ENCODE measurements around the gene MGST2. TPM values are rescaled to one million over a fixed set of nuclear protein-coding genes. Genes with fewer than 3 reads are reported as not detected.
"Not testable (repeated sequence)": the region's sequence is repeated elsewhere in the genome, so short reads cannot be mapped to it uniquely, and the experiment has no call there.

MGST2 gene
- total and polyA plus RNA-seq, 9 donors: 42.5 to 58.4 (median 45.6) TPM

DNA sequence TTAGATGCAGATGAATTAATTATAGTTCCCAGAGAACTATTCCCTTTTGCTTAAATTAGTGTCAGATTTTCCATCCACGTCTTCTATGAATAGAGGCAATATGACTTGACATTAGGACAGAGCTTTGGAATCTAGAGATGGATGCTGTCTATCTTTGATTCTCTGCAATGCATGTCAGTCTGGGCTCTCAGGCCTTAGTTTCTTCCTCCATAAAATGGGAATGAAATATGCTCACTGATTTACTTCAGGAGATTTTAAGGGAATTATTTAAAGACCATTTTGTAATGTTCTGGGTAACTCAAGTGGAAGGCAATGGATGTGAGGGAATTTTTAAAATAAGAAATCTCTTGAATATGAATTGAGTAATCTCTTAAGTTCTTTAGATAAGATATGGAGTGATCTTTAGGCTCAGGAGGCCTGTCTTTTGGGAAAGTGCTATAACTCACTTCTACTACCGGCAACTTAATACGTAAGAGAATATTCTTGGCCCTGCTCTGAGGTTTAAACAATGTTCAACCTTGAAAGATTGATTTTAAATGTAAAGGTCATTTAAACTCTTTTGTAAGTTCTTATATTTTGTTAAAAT is 29.0 kb downstream of the MGST2 start:
- no peak for DNase-seq
- WGBS (ENCODE audit: insufficient coverage): no CpG with 5 or more reads among the region's 3 CpGs
- peaks cover 6% of the 10 kb centered on the region for H3K4me1 ChIP-seq (ENCODE audit: control insufficient read depth, insufficient read depth, low read length)
- H3K36me3 ChIP-seq (ENCODE audit: control insufficient read depth, insufficient read depth, low read length): peaks cover 9% of the 10 kb centered on the region
- no peaks in the 10 kb centered on the region for H3K9me3 ChIP-seq (replicated peaks; ENCODE audit: control insufficient read depth, low read depth, low read length)
- H3K27ac ChIP-seq (ENCODE audit: low read length): no peak overlapping the region
- H3K4me3 ChIP-seq (ENCODE audit: low read length): no peak overlapping the region
- H3K27me3 ChIP-seq (ENCODE audit: control insufficient read depth, insufficient read depth, low read length): no peaks in the 10 kb centered on the region

DNA sequence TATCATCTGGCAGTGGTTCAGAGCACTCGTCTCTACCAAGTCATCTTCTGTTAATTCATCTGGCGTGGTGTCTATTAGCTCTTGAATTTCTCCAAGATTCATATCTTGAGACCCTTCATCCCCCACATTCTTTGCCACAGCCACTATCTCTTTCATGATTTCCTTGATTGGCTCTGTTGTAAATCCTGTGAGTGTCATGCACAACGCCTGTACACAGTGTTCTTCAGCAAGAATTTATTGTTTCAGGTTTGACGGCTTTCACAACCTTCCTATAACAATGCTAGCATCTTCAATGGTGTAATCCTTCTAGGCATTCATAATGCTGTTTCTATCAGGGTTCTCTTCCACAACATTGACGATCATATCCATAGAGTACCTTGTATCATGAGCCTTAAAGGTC is 30.9 kb downstream of the MGST2 start:
- Histone ChIP-seq H3K9me3 (replicated peaks; ENCODE audit: control insufficient read depth, low read depth, low read length) (no peaks in the 10 kb centered on the region), H3K27me3 (ENCODE audit: control insufficient read depth, insufficient read depth, low read length) (no peaks in the 10 kb centered on the region), H3K4me1 (ENCODE audit: control insufficient read depth, insufficient read depth, low read length) (peaks cover 6% of the 10 kb centered on the region), H3K27ac (ENCODE audit: low read length) (no peak overlapping the region), H3K4me3 (ENCODE audit: low read length) (no peak overlapping the region), H3K36me3 (ENCODE audit: control insufficient read depth, insufficient read depth, low read length) (peaks cover 9% of the 10 kb centered on the region)
- no peak for DNase-seq
- WGBS (ENCODE audit: insufficient coverage): 86% methylated on average over 2 of the region's 5 CpGs

DNA sequence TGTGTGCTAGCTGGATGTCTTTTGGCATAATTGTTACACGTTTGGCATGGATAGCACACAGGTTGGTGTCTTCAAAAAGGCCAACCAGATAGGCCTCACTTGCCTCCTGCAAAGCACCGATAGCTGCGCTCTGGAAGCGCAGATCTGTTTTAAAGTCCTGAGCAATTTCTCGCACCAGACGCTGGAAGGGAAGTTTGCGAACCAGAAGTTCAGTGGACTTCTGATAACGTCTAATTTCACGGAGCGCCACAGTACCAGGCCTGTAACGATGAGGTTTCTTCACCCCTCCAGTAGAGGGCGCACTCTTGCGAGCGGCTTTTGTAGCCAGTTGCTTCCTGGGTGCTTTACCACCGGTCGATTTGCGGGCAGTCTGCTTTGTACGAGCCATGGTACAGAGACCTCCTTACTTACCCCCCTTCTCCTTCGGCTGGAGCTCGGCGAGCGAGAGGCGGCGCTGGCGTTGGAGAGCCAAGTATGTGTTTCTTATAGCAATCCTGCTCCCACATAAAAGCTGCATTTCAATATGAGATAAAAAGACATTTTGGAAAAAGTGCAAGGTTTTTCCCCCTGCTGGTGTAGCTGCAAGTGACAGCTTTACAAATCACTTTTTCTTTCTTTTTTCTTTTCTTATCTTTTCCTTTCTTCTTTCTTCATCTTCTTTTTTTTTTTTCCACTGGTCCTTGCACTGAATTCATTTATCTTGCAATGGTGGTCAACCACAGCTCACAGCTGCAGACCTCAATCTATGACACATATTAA is 32.7 kb downstream of the MGST2 start:
- not testable (repeated sequence) for H3K4me3 ChIP-seq (ENCODE audit: low read length); H3K9me3 ChIP-seq (replicated peaks; ENCODE audit: control insufficient read depth, low read depth, low read length); H3K4me1 ChIP-seq (ENCODE audit: control insufficient read depth, insufficient read depth, low read length); H3K27me3 ChIP-seq (ENCODE audit: control insufficient read depth, insufficient read depth, low read length); DNase-seq; H3K36me3 ChIP-seq (ENCODE audit: control insufficient read depth, insufficient read depth, low read length); H3K27ac ChIP-seq (ENCODE audit: low read length)
- WGBS (ENCODE audit: insufficient coverage): no CpG with 5 or more reads among the region's 25 CpGs

DNA sequence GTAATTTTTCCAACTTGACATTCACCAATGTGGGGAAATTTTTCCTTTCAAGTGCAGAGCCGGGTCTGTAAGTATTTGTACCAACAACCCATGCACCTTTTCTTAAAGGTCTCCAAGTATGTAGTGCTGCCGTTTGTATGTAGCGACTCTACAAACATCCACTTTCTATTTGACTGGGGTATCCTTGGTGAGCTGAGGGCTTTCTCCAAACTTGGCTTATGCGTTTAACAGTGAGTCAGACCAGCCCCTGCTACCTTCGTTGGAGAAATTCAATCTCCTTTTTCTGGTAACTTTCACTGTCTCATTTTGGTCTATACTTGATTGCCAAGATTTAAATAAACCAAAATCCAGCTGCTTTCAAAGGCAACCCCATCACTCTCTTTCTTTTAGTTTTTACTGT is 34.9 kb downstream of the MGST2 start:
- H3K4me3 ChIP-seq (ENCODE audit: low read length): no peak overlapping the region
- H3K27ac ChIP-seq (ENCODE audit: low read length): no peak overlapping the region
- no peaks in the 10 kb centered on the region for H3K27me3 ChIP-seq (ENCODE audit: control insufficient read depth, insufficient read depth, low read length)
- H3K9me3 ChIP-seq (replicated peaks; ENCODE audit: control insufficient read depth, low read depth, low read length): no peaks in the 10 kb centered on the region
- DNase-seq: peak; percentile 16
- no peaks in the 10 kb centered on the region for H3K4me1 ChIP-seq (ENCODE audit: control insufficient read depth, insufficient read depth, low read length)
- WGBS (ENCODE audit: insufficient coverage): 74% methylated on average over 3 of the region's 5 CpGs
- H3K36me3 ChIP-seq (ENCODE audit: control insufficient read depth, insufficient read depth, low read length): peaks cover 23% of the 10 kb centered on the region

DNA sequence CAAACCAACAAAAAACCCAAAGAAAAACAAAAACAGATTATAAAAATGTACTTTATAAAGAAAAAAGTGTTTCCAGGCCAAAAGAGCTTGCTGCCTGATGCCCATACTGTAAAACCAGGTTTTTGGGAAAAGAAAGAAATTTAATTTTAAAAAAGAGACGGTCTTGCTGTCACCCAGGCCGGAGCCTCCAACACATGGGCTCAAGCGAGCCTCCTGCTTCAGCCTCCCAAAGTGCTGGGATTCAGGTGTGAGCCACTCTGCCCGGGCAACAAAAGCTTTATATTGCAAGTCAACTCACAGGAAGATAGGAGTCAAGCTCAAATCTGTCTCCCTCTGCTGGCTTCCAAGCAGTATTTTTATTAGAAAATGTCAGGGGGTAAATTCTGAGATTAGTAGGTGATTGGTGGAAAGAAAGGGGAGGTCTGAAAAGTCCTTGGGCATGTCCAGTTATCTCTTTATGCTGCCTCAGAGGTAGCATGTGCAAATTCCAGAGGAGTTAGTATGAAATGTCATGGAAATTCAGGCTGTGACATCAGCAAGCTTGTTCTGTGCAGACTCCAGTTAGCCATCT is 39.4 kb downstream of the MGST2 start:
- no peaks in the 10 kb centered on the region for H3K9me3 ChIP-seq (replicated peaks; ENCODE audit: control insufficient read depth, low read depth, low read length)
- peaks cover 15% of the 10 kb centered on the region for H3K36me3 ChIP-seq (ENCODE audit: control insufficient read depth, insufficient read depth, low read length)
- peaks cover 2% of the 10 kb centered on the region for H3K4me1 ChIP-seq (ENCODE audit: control insufficient read depth, insufficient read depth, low read length)
- H3K4me3 ChIP-seq (ENCODE audit: low read length): no peak overlapping the region
- no peak for DNase-seq
- H3K27me3 ChIP-seq (ENCODE audit: control insufficient read depth, insufficient read depth, low read length): no peaks in the 10 kb centered on the region
- WGBS (ENCODE audit: insufficient coverage): 100% methylated on average over 2 of the region's 4 CpGs
- H3K27ac ChIP-seq (ENCODE audit: low read length): no peak overlapping the region

DNA sequence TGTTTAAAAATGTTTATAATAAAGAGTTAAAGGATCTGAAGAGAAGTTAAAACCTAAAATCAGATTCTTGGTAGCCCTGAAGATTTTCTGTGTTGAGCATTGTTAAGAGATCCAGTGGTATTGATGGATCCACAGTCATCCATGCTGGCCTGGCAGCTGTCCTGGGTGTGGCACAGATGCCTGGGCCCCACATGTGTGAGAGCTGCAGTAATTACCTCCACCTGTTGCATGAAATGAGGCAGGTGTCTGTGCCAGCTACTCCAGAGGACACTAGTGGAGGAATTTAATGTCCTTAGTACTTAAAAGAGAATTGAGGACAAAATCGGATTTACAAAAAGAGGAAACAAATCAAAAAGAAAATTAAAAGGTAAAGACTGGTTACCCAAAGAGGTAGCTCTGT is 44.0 kb downstream of the MGST2 start:
- Histone ChIP-seq H3K9me3 (replicated peaks; ENCODE audit: control insufficient read depth, low read depth, low read length) (no peaks in the 10 kb centered on the region), H3K27ac (ENCODE audit: low read length) (no peak overlapping the region), H3K4me1 (ENCODE audit: control insufficient read depth, insufficient read depth, low read length) (peaks cover 2% of the 10 kb centered on the region), H3K36me3 (ENCODE audit: control insufficient read depth, insufficient read depth, low read length) (peaks cover 9% of the 10 kb centered on the region), H3K27me3 (ENCODE audit: control insufficient read depth, insufficient read depth, low read length) (no peaks in the 10 kb centered on the region), H3K4me3 (ENCODE audit: low read length) (no peak overlapping the region)
- no CpG with 5 or more reads among the region's 1 CpG for WGBS (ENCODE audit: insufficient coverage)
- DNase-seq: peak; percentile 20

DNA sequence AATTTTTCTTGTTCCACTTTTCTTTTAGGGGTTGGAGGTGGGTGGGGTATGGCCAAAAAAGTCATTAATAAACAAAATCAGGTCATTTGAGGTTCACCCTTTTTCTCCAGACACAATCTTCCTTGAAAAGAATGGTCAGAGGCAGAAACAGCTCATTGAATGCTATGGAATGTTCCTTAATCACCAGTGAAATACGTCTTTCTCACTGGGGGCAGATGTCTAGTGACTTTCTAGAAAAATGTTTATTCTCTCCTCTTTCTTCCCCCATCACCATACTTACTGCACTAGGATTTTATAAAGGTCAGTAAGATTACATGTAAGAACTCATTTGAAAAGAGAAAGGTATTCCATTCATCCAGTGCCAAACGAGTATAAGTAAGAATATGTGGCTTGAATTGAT is 44.5 kb downstream of the MGST2 start:
- H3K4me3 ChIP-seq (ENCODE audit: low read length): no peak overlapping the region
- no peaks in the 10 kb centered on the region for H3K27me3 ChIP-seq (ENCODE audit: control insufficient read depth, insufficient read depth, low read length)
- DNase-seq: no peak
- no peaks in the 10 kb centered on the region for H3K9me3 ChIP-seq (replicated peaks; ENCODE audit: control insufficient read depth, low read depth, low read length)
- H3K4me1 ChIP-seq (ENCODE audit: control insufficient read depth, insufficient read depth, low read length): peaks cover 2% of the 10 kb centered on the region
- WGBS (ENCODE audit: insufficient coverage): no CpG with 5 or more reads among the region's 2 CpGs
- peaks cover 5% of the 10 kb centered on the region for H3K36me3 ChIP-seq (ENCODE audit: control insufficient read depth, insufficient read depth, low read length)
- H3K27ac ChIP-seq (ENCODE audit: low read length): no peak overlapping the region

DNA sequence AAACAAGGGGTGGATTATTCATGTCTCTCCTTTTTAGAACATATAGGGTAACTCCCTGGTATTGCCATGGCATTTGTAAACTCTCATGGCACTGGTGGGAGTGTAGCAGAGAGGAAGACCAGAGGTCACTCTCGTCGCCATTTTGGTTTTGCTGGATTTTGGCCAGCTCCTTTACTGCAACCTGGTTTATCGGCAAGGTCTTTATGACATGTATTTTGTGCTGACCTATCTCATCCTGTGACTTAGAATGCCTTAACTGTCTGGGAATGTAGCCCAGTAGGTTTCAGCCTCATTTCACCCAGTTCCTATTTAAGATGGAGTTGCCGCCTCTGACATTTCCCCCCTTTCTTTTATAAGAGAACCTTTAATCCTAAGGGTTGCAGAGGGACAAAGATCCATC is 45.8 kb downstream of the MGST2 start:
- no peak overlapping the region for H3K27ac ChIP-seq (ENCODE audit: low read length)
- no peaks in the 10 kb centered on the region for H3K9me3 ChIP-seq (replicated peaks; ENCODE audit: control insufficient read depth, low read depth, low read length)
- H3K36me3 ChIP-seq (ENCODE audit: control insufficient read depth, insufficient read depth, low read length): peaks cover 2% of the 10 kb centered on the region
- peaks cover 2% of the 10 kb centered on the region for H3K4me1 ChIP-seq (ENCODE audit: control insufficient read depth, insufficient read depth, low read length)
- no peak overlapping the region for H3K4me3 ChIP-seq (ENCODE audit: low read length)
- no peak for DNase-seq
- WGBS (ENCODE audit: insufficient coverage): 82% methylated on average over 3 of the region's 4 CpGs
- H3K27me3 ChIP-seq (ENCODE audit: control insufficient read depth, insufficient read depth, low read length): no peaks in the 10 kb centered on the region

DNA sequence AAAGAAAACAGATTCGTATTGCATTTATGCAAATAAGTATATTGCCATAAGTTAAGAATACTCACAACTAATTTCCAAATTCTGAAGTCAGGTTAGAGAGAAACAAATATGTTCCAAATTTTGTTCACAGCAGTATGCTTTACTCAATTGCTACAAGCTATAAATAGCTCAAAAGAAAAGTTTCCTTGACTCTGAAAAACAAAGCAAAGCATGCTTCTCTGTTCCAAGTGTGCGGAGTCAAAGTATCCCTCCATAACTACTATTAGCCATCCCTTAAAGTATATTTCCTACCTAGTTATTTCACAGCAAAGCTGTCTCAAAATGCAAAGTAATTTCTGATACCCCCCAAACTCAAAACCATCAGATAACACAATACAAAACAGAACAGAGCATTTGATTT is 47.3 kb downstream of the MGST2 start:
- no peaks in the 10 kb centered on the region for H3K9me3 ChIP-seq (replicated peaks; ENCODE audit: control insufficient read depth, low read depth, low read length)
- no peaks in the 10 kb centered on the region for H3K27me3 ChIP-seq (ENCODE audit: control insufficient read depth, insufficient read depth, low read length)
- no peak overlapping the region for H3K4me3 ChIP-seq (ENCODE audit: low read length)
- H3K27ac ChIP-seq (ENCODE audit: low read length): no peak overlapping the region
- WGBS (ENCODE audit: insufficient coverage): no CpG with 5 or more reads among the region's 2 CpGs
- H3K36me3 ChIP-seq (ENCODE audit: control insufficient read depth, insufficient read depth, low read length): peaks cover 6% of the 10 kb centered on the region
- H3K4me1 ChIP-seq (ENCODE audit: control insufficient read depth, insufficient read depth, low read length): peaks cover 2% of the 10 kb centered on the region
- peak; percentile 27 for DNase-seq

DNA sequence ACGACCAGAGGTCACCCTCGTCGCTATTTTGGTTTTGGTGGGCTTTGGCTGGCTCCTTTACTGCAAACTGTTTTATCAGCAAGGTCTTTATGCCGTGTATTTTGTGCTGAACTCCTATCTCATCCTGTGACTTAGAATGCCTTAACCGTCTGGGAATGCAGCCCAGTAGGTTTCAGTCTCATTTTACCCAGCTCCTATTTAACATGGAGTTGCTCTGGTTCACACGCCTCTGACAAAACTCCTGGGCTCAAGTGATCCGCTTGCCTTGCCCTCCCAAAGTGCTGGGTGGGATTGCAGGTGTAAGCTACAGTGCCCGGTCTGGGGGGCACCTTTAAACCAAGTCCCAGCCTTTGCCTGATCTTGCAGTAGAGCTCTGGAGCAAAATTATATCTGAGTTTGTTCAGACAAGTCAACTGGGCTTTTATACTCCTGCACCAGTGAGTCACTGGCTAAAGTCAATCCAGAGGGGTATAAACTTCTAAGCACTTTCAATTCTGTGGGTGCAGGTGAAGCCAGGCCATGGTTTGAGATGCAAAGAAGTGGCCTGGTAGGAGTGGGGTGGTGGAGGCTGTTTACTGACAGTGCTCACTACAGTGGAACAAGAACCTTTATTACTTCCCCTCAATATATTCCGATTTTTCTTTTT is 50.2 kb downstream of the MGST2 start:
- WGBS (ENCODE audit: insufficient coverage): 91% methylated on average over 6 of the region's 9 CpGs
- Histone ChIP-seq H3K27me3 (ENCODE audit: control insufficient read depth, insufficient read depth, low read length) (no peaks in the 10 kb centered on the region), H3K27ac (ENCODE audit: low read length) (no peak overlapping the region), H3K4me1 (ENCODE audit: control insufficient read depth, insufficient read depth, low read length) (no peaks in the 10 kb centered on the region), H3K36me3 (ENCODE audit: control insufficient read depth, insufficient read depth, low read length) (peaks cover 16% of the 10 kb centered on the region), H3K4me3 (ENCODE audit: low read length) (no peak overlapping the region), H3K9me3 (replicated peaks; ENCODE audit: control insufficient read depth, low read depth, low read length) (no peaks in the 10 kb centered on the region)
- no peak for DNase-seq

Data from muscle of leg (tissue), 11 donors.